ENCODE results near the gene HSD11B2.

The HSD11B2 gene

GRCh38 chr16:67444259-67445125 lies 13.6 kb downstream of the HSD11B2 start:
- no peak overlapping the region for H3K4me3 ChIP-seq (ENCODE audit: low read depth, low read length)
- TF ChIP-seq CTCF (IDR thresholded peaks at IDR 0.05; ENCODE audit: low read depth, low read length, missing control alignments) = no peak
- in situ Hi-C loops (cut with HindIII; ENCODE audit: low sequenced_read_pairs) = loop anchor here (5.0 to 10.0 kb wide), 3 partner anchors 62 to 180 kb away; no protein-coding TSS in a partner anchor
- DNase-seq (ENCODE audit: low read depth) = no peak

GRCh38 chr16:67445126-67445426 lies 14.2 kb downstream of the HSD11B2 start:
- in situ Hi-C loops (cut with HindIII; ENCODE audit: low sequenced_read_pairs) = loop anchor here (10.0 kb wide), 2 partner anchors 90 to 180 kb away; no protein-coding TSS in a partner anchor
- no peak overlapping the region for H3K4me3 ChIP-seq (ENCODE audit: low read depth, low read length)
- TF ChIP-seq CTCF (IDR thresholded peaks at IDR 0.05; ENCODE audit: low read depth, low read length, missing control alignments) = no peak
- no peak for DNase-seq (ENCODE audit: low read depth)

GRCh38 chr16:67445441-67445912 lies 14.6 kb downstream of the HSD11B2 start:
- TF ChIP-seq CTCF (IDR thresholded peaks at IDR 0.05; ENCODE audit: low read depth, low read length, missing control alignments) = no peak
- no peak overlapping the region for H3K4me3 ChIP-seq (ENCODE audit: low read depth, low read length)
- DNase-seq (ENCODE audit: low read depth) = no peak
- in situ Hi-C loops (cut with HindIII; ENCODE audit: low sequenced_read_pairs) = loop anchor here (10.0 kb wide), 2 partner anchors 91 to 181 kb away; no protein-coding TSS in a partner anchor

- DNase-seq (ENCODE audit: low read depth) = no peak
- in situ Hi-C loops (cut with HindIII; ENCODE audit: low sequenced_read_pairs) = loop anchor here (10.0 kb wide), 2 partner anchors 91 to 181 kb away; no protein-coding TSS in a partner anchor
- no peak for TF ChIP-seq CTCF (IDR thresholded peaks at IDR 0.05; ENCODE audit: low read depth, low read length, missing control alignments)
- H3K4me3 ChIP-seq (ENCODE audit: low read depth, low read length) = no peak overlapping the region
Measured at GRCh38 chr16:67445913-67446907, 15.3 kb downstream of the HSD11B2 start.

- no peak overlapping the region for H3K4me3 ChIP-seq (ENCODE audit: low read depth, low read length)
- DNase-seq (ENCODE audit: low read depth) = no peak
- TF ChIP-seq CTCF (IDR thresholded peaks at IDR 0.05; ENCODE audit: low read depth, low read length, missing control alignments) = no peak
- in situ Hi-C loops (cut with HindIII; ENCODE audit: low sequenced_read_pairs) = loop anchor here (10.0 kb wide), 2 partner anchors 92 to 182 kb away; no protein-coding TSS in a partner anchor
Measured at GRCh38 chr16:67446968-67447507, 16.1 kb downstream of the HSD11B2 start.

Measured in astrocyte of the cerebellum (primary cell).